GM20431 (cell line): ENCODE data around the gene MAGEB1.

Source experiments
- in situ Hi-C: fragments of 300-500 bp; cut with MseI, MboI; formaldehyde crosslinking; loops from one replicate; pipeline ENCODE4 v1.15.0; 2020; ENCODE audit warnings: low sequenced_read_pairs; ENCODE audit not compliant: unreplicated experiment

MAGEB1 gene, protein sequence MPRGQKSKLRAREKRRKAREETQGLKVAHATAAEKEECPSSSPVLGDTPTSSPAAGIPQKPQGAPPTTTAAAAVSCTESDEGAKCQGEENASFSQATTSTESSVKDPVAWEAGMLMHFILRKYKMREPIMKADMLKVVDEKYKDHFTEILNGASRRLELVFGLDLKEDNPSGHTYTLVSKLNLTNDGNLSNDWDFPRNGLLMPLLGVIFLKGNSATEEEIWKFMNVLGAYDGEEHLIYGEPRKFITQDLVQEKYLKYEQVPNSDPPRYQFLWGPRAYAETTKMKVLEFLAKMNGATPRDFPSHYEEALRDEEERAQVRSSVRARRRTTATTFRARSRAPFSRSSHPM

GRCh38 chrX:30246769-30247489 is at the start of gene MAGEB1:
TSS of gene MAGEB1 (plus strand) at chrX:30247146. CDS start at chrX:30250494, 3,348 bp downstream.
- in situ Hi-C loops = no loop called here

- in situ Hi-C loops = no loop called here
Measured at GRCh38 chrX:30212172-30212571, 34.8 kb upstream of the MAGEB1 start.

- in situ Hi-C loops = no loop called here
Measured at GRCh38 chrX:30215357-30215843, 31.5 kb upstream of the MAGEB1 start, which contains the start of gene MAGEB2. TSS of gene MAGEB2 (plus strand) at chrX:30215563. CDS start at chrX:30218581, 3,018 bp downstream.

DNA sequence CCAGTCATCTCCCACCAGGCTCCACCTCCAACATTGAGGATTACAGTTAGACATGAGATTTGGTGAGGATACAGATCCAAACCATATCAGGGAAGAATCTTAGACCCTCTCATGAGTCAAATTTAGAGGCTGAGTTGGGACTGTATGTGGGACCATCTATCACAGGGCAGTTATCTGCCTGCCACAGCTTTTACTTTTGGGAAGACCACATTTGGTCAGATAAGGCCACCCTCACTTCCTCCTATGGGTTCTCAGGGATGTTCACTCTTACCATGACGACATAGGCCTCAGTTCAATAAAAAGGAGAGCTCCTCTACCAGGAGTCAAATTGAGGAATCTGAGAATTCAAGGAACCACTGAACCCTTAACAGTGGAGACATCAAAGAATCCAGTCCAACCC is 29.5 kb upstream of the MAGEB1 start:
- in situ Hi-C loops = no loop called here

DNA sequence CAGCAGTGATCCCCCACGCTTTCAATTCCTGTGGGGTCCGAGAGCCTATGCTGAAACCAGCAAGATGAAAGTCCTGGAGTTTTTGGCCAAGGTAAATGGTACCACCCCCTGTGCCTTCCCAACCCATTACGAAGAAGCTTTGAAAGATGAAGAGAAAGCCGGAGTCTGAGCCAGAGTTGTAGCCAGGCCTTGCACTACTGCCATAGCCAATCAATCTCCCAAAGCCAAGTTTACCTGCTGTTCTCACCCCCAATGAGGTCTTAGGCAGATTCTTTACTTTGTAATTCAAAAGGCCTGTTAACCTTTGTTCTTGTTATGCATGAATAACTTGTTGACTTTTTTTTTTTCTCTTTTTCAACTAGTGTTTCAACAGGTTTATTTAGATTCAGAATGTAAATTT is 27.6 kb upstream of the MAGEB1 start:
- in situ Hi-C loops = no loop called here

DNA sequence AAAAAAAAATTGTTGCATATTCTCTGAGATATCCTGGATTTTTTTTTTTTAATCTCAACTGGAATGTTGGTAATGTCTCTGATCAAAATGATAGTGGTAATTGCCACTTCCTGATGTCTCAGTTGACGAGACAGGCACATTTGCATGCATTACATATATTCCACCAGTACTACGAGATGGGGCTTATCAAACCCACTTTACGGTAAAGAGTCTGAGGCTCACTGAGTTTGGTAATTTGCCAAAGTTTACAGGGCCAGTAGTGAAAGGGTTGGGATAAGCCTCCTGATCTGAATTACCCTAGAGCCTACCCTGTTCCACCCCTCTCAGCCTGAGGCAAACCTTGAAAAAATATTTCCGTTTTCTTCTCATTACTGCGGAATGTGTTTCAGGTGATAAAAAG is 26.3 kb upstream of the MAGEB1 start:
- in situ Hi-C loops = no loop called here

GRCh38 chrX:30224536-30224935 is 22.4 kb upstream of the MAGEB1 start:
- in situ Hi-C loops = no loop called here

GRCh38 chrX:30228526-30228925 is 18.4 kb upstream of the MAGEB1 start:
- in situ Hi-C loops = no loop called here

DNA sequence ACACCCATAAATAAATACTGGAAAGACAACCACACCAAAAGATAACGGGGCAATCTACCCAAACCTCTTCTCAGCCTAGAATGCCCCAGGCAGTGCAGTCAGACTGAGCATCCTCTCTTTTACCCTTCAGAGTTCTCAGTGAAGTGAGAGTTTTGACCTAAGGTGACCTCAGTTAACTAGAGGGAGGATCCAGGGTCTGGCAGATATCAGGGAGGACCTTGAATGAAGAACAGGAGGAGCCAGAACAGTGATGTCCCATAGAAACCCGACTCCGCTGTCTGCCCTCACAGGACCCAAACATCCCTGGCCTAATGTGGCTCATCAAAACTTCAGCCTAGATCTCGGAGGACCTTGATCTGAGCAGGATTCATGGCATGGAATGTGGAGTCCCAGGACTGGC is 16.6 kb upstream of the MAGEB1 start, which contains the start of gene MAGEB3:
Gene MAGEB3 (plus strand): TSS at position 263 of the 400 bp plus-strand sequence. CDS start 5,268 bp downstream, outside the sequence.
- in situ Hi-C loops = no loop called here

- in situ Hi-C loops = no loop called here
Measured at GRCh38 chrX:30241724-30242415, 5.1 kb upstream of the MAGEB1 start, which contains the start of gene MAGEB4. TSS of gene MAGEB4 (plus strand) at chrX:30242000. CDS start at chrX:30242136, 136 bp downstream.

DNA sequence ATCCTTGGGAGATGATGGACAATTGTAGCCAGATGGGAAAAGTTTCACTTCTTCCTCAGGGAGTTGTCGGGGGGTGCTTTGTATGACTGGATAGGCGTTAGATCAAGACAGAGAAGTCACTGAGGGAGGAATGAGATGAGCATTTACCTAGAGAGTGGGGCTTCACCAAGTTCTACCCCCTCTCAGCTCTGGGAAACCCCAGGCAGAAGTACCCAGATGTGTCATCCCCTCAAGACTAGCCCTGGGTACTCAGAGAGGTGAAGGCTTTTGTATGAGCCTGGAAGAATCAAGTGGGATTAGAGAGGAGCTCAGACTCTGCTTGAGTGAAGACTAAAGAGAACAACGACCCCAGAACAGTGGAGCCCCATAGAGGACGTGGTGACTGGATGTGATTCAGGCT is 1.9 kb downstream of the MAGEB1 start:
- in situ Hi-C loops = no loop called here

- in situ Hi-C loops = no loop called here
Measured at GRCh38 chrX:30253257-30253656, 6.3 kb downstream of the MAGEB1 start.

- in situ Hi-C loops = no loop called here
Measured at GRCh38 chrX:30259927-30260326, 13.0 kb downstream of the MAGEB1 start.

GRCh38 chrX:30261012-30261411 is 14.1 kb downstream of the MAGEB1 start:
- in situ Hi-C loops = no loop called here

GRCh38 chrX:30262763-30263162 is 15.8 kb downstream of the MAGEB1 start:
- in situ Hi-C loops = no loop called here

DNA sequence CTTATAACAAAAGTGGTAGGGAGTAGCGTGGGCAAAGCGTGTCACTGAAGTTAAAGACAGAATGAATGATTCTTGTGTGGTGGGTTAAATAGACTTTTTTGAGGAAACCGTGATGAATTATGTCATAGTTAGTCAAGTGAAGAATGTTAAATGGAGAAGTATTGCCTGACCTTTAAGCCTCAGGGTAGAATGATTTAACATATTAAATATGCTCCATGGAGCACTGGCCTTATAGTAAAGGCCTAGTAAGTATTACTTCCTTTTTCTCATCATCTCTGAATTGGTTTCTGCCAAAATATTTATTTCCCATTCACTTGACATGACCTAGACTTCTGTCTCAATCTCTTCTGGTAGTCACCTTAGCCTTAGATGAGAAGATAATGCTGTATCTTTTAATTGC is 23.7 kb downstream of the MAGEB1 start:
- in situ Hi-C loops = no loop called here

- in situ Hi-C loops = loop anchor here (25.0 kb wide), 1 partner anchor 212 kb away; no protein-coding TSS in a partner anchor
Measured at GRCh38 chrX:30275498-30275897, 28.6 kb downstream of the MAGEB1 start.

DNA sequence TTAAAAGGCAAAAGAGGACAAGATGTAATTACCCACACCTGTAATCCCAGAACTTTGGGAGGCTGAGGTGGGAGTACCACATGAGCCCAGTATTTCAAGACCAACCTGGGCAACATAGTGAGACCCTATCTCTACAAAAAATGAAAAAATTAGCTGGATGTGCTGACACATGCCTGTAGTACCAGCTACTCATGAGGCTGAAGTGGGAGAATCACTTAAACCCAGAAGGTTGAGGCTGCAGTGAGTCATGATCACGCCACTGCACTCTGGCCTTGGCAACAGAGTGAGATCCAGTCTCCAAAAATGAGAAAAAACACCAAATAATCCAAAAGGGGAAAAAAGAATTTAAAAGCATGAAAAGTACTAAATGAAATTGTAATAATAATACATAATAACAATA is 31.4 kb downstream of the MAGEB1 start:
- in situ Hi-C loops = loop anchor here (25.0 kb wide), 1 partner anchor 209 kb away; no protein-coding TSS in a partner anchor

- in situ Hi-C loops = loop anchor here (25.0 kb wide), 1 partner anchor 207 kb away; no protein-coding TSS in a partner anchor
Measured at GRCh38 chrX:30280428-30280827, 33.5 kb downstream of the MAGEB1 start.

- in situ Hi-C loops = loop anchor here (25.0 kb wide), 1 partner anchor 205 kb away; no protein-coding TSS in a partner anchor
Measured at GRCh38 chrX:30282527-30282926, 35.6 kb downstream of the MAGEB1 start.
